ENCODE data around the gene NFATC3.
A peak's percentile ranks its signal among the peaks of the same experiment; 100 is the strongest.

GRCh38 chr16:68229431-68230175 is 144.4 kb downstream of the NFATC3 start:
- TF ChIP-seq CTCF (IDR thresholded peaks at IDR 0.05) (peak; percentile 76 to 88 (median 82)), POLR2A (IDR thresholded peaks at IDR 0.05) (no peak)

Measured in uterus (tissue), 2 donors.